DND-41 (cell line): Measurements from ENCODE around the gene CPO.

Experiments used
- ATAC-seq: fragments of 200-7000 bp; cut with Tn5 transposase; 3 replicates; pipeline ENCODE4 v1.9.1; 2021; ENCODE audit warnings: low read depth; ENCODE audit not compliant: insufficient read depth
- DNase-seq: peaks from one replicate; pipeline ENCODE4 v3.0.0-alpha.2; 2020
- H2AFZ ChIP-seq: 2 replicates; pipeline ENCODE4 v1.6.0; 2012; ENCODE audit warnings: low read depth, low read length
- H3K27ac ChIP-seq: 2 replicates; pipeline ENCODE4 v1.5.1; 2012; ENCODE audit warnings: low read length, inconsistent platforms
- H3K27me3 ChIP-seq: fragments of 200-600 bp; sonication (generic); 2 replicates; pipeline ENCODE4 v1.6.0; 2012; ENCODE audit warnings: low read length, mild to moderate bottlenecking, inconsistent platforms; ENCODE audit not compliant: insufficient read depth, poor library complexity
- H3K36me3 ChIP-seq: 2 replicates; pipeline ENCODE4 v1.5.1; 2012; ENCODE audit warnings: low read length, inconsistent platforms; ENCODE audit not compliant: insufficient read depth
- H3K4me1 ChIP-seq: 2 replicates; pipeline ENCODE4 v1.5.1; 2012; ENCODE audit warnings: mild to moderate bottlenecking, low read length; ENCODE audit not compliant: insufficient read depth
- H3K4me2 ChIP-seq: 2 replicates; pipeline ENCODE4 v1.6.0; 2012; ENCODE audit warnings: mild to moderate bottlenecking, moderate library complexity, low read length, inconsistent platforms; ENCODE audit not compliant: insufficient read depth
- H3K4me3 ChIP-seq, 2 experiments: fragments of 200-600 bp in 1 of 2; shearing (Covaris generic) in 1 of 2; 2 replicates each; pipeline ENCODE4 v1.5.1; 2012 to 2016; ENCODE audit warnings: inconsistent platforms in 2 of 2, low read length in 2 of 2, mild to moderate bottlenecking in 2 of 2, low read depth in 1 of 2, moderate library complexity in 1 of 2
- H3K79me2 ChIP-seq: 2 replicates; pipeline ENCODE4 v1.6.0; 2012; ENCODE audit warnings: low read length, inconsistent platforms; ENCODE audit not compliant: insufficient read depth
- H3K9ac ChIP-seq: 2 replicates; pipeline ENCODE4 v1.6.0; 2012; ENCODE audit warnings: low read depth, mild to moderate bottlenecking, inconsistent platforms, low read length, moderate library complexity
- H3K9me3 ChIP-seq: 2 replicates; pipeline ENCODE4 v1.5.1; 2012; ENCODE audit warnings: low read length, moderate library complexity, mild to moderate bottlenecking, inconsistent platforms; ENCODE audit not compliant: insufficient read depth, severe bottlenecking
- H4K20me1 ChIP-seq: 2 replicates; pipeline ENCODE4 v1.6.0; 2012; ENCODE audit warnings: low read length; ENCODE audit not compliant: insufficient read depth
- EZH2 ChIP-seq: IDR thresholded peaks from 3 replicates; pipeline ENCODE4 v1.6.1; 2012; ENCODE audit warnings: borderline replicate concordance, low read depth, mild to moderate bottlenecking, moderate library complexity, low read length, inconsistent platforms; ENCODE audit not compliant: severe bottlenecking
- TF ChIP-seq, protein P1 (sequence below): IDR thresholded peaks from 2 replicates; pipeline ENCODE4 v1.5.1; 2012; ENCODE audit warnings: borderline replicate concordance, low read length, moderate library complexity, mild to moderate bottlenecking; ENCODE audit not compliant: poor library complexity, severe bottlenecking; ENCODE audit errors: extremely low read depth

Gene CPO

DNA sequence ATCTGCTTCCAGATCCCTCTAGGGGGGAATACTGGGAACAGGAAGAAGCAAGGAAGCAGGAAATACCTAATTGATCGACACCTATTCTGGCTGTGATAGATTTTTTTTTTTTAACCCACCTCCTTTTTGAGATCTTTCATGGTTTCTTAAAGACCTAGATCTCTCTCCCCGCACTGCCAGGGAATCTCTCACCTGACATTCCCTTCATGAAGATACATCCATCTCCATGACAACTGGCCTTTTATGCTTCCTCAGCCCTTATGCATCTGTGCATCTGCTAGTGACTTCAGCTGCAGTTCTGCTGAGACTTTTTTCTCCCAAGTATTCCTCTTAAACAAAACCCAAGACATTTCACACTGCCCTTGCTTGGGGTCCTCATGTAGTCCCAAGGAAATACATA, 21.1 kb upstream of the CPO start:
- Histone ChIP-seq H3K79me2 (no peaks in the 10 kb centered on the region), H3K4me2 (no peak overlapping the region), H3K4me1 (no peaks in the 10 kb centered on the region), H3K9ac (no peak overlapping the region), H3K27me3 (no peaks in the 10 kb centered on the region), H3K36me3 (no peaks in the 10 kb centered on the region), H3K9me3 (no peaks in the 10 kb centered on the region), H3K27ac (no peak overlapping the region), H3K4me3 (no peak overlapping the region), H4K20me1 (no peaks in the 10 kb centered on the region), H2AFZ (no peak overlapping the region)
- no peak for TF ChIP-seq EZH2
- TF ChIP-seq, protein P1, sequence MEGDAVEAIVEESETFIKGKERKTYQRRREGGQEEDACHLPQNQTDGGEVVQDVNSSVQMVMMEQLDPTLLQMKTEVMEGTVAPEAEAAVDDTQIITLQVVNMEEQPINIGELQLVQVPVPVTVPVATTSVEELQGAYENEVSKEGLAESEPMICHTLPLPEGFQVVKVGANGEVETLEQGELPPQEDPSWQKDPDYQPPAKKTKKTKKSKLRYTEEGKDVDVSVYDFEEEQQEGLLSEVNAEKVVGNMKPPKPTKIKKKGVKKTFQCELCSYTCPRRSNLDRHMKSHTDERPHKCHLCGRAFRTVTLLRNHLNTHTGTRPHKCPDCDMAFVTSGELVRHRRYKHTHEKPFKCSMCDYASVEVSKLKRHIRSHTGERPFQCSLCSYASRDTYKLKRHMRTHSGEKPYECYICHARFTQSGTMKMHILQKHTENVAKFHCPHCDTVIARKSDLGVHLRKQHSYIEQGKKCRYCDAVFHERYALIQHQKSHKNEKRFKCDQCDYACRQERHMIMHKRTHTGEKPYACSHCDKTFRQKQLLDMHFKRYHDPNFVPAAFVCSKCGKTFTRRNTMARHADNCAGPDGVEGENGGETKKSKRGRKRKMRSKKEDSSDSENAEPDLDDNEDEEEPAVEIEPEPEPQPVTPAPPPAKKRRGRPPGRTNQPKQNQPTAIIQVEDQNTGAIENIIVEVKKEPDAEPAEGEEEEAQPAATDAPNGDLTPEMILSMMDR = no peak
- no peak for ATAC-seq
- no peak for DNase-seq

DNA sequence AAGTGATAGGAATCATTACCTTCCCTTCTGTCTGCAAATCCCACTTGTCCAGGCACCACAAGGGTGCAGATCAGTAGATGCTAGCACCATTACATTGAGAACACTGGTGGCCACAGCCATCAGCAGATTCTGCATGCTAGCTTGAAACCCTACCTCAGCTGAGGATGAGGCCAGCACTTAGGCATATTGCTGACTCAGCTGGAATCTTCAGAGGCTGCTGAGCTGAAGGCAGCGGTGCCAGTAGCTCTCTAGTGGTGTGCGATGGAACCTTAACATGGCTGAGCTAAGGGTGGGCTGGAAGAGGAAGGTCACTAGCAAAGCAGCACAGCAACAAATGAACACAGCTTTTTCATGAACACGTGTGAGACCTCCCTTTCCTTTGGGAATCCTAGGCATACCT, 19.0 kb upstream of the CPO start:
- Histone ChIP-seq H3K36me3 (no peaks in the 10 kb centered on the region), H3K79me2 (no peaks in the 10 kb centered on the region), H3K4me1 (no peaks in the 10 kb centered on the region), H3K9me3 (no peaks in the 10 kb centered on the region), H3K4me2 (no peak overlapping the region), H3K4me3 (no peak overlapping the region), H3K27me3 (no peaks in the 10 kb centered on the region), H3K27ac (no peak overlapping the region), H2AFZ (no peak overlapping the region), H4K20me1 (no peaks in the 10 kb centered on the region), H3K9ac (no peak overlapping the region)
- DNase-seq (no peak), ATAC-seq (no peak)
- TF ChIP-seq EZH2 = no peak
- TF ChIP-seq, protein P1 = no peak

DNA sequence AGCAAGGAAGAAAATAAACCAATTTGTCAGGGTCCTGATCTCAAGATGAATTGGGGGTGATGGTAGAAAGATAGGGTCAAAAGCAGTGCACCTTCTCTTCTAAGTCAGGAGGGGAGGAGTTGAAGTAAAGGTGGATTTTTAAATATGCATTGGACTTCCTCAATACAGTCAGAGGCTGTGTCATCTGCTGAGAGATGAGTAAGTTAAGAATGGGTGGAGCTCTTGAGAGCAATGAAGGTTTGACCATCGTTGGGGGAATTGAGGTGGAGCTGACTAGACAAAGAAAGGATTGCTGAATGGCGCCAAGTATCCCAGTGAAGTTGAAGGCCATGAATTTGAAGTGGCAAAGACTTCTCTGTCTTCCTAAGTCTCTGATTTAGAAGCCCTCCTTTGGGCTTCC, 18.4 kb upstream of the CPO start:
- Histone ChIP-seq H4K20me1 (no peaks in the 10 kb centered on the region), H3K9ac (no peak overlapping the region), H3K4me1 (no peaks in the 10 kb centered on the region), H3K4me3 (no peak overlapping the region), H2AFZ (no peak overlapping the region), H3K27ac (no peak overlapping the region), H3K4me2 (no peak overlapping the region), H3K9me3 (no peaks in the 10 kb centered on the region), H3K79me2 (no peaks in the 10 kb centered on the region), H3K27me3 (no peaks in the 10 kb centered on the region), H3K36me3 (no peaks in the 10 kb centered on the region)
- TF ChIP-seq, protein P1 = no peak
- no peak for TF ChIP-seq EZH2
- ATAC-seq (no peak), DNase-seq (no peak)

DNA sequence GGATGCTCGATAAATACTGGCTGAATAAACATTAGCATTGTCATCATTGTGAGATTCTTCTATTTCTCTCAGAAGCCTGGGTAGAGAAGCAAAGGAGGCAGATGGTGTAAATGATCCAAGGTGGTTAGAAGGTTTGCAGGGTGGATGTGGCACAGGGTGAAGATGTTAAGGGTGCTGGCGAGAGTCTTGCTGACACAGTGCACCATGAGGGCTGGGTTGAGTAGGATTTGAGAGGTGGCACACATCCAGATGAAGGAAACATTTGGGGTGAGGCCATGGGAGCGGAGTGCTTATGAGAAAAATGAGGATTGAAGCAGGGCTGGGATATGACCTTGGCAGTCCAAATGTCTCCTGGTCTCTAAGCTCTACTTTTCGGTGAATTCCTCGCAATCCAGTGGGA, 17.8 kb upstream of the CPO start:
- DNase-seq = no peak
- Histone ChIP-seq H3K4me2 (no peak overlapping the region), H3K36me3 (no peaks in the 10 kb centered on the region), H3K9me3 (no peaks in the 10 kb centered on the region), H3K4me1 (no peaks in the 10 kb centered on the region), H2AFZ (no peak overlapping the region), H3K27ac (no peak overlapping the region), H3K79me2 (no peaks in the 10 kb centered on the region), H3K27me3 (no peaks in the 10 kb centered on the region), H4K20me1 (no peaks in the 10 kb centered on the region), H3K9ac (no peak overlapping the region), H3K4me3 (no peak overlapping the region)
- no peak for TF ChIP-seq EZH2
- TF ChIP-seq, protein P1 = no peak
- no peak for ATAC-seq
